GM21825 (cell line): ENCODE measurements around the gene LRRFIP1.
"Not testable (repeated sequence)": the region's sequence is repeated elsewhere in the genome, so short reads cannot be mapped to it uniquely, and the experiment has no call there.

ENCODE experiments used
- ATAC-seq: cut with Tn5 transposase; IDR thresholded peaks from one replicate; pipeline ENCODE4 v1.9.1; 2021; ENCODE audit warnings: mild to moderate bottlenecking, moderate library complexity; ENCODE audit not compliant: unreplicated experiment

LRRFIP1 gene

GRCh38 chr2:237627441-237628246 is at the start of gene LRRFIP1:
LRRFIP1 (plus strand) TSS chr2:237627587; CDS start chr2:237627645, 58 bp downstream.
- no peak for ATAC-seq

GRCh38 chr2:237577956-237578870 is 49.2 kb upstream of the LRRFIP1 start:
- no peak for ATAC-seq

GRCh38 chr2:237581326-237581725 is 46.1 kb upstream of the LRRFIP1 start:
- ATAC-seq: no peak

GRCh38 chr2:237581751-237582746 is 45.3 kb upstream of the LRRFIP1 start:
- ATAC-seq: no peak

GRCh38 chr2:237583385-237584295 is 43.7 kb upstream of the LRRFIP1 start:
- no peak for ATAC-seq

GRCh38 chr2:237585590-237586221 is 41.7 kb upstream of the LRRFIP1 start:
- ATAC-seq: no peak

GRCh38 chr2:237588044-237588696 is 39.2 kb upstream of the LRRFIP1 start:
- no peak for ATAC-seq

GRCh38 chr2:237590272-237591140 is 36.9 kb upstream of the LRRFIP1 start, which contains the start of gene RAB17:
RAB17 (minus strand) TSS chr2:237590734; CDS start chr2:237586154, 4,580 bp downstream.
- no peak for ATAC-seq

GRCh38 chr2:237591141-237591881 is 36.1 kb upstream of the LRRFIP1 start:
- no peak for ATAC-seq

- no peak for ATAC-seq
Measured at GRCh38 chr2:237592425-237592980, 34.9 kb upstream of the LRRFIP1 start.

- no peak for ATAC-seq
Measured at GRCh38 chr2:237593036-237593435, 34.4 kb upstream of the LRRFIP1 start.

GRCh38 chr2:237593596-237594320 is 33.6 kb upstream of the LRRFIP1 start:
- no peak for ATAC-seq

- no peak for ATAC-seq
Measured at GRCh38 chr2:237594514-237594871, 32.9 kb upstream of the LRRFIP1 start.

GRCh38 chr2:237595829-237596519 is 31.4 kb upstream of the LRRFIP1 start:
- not testable (repeated sequence) for ATAC-seq

- ATAC-seq: no peak
Measured at GRCh38 chr2:237596520-237597195, 30.7 kb upstream of the LRRFIP1 start.
